WI38 (cell line): ENCODE measurements around the gene YIPF7.

Experiments
- H3K4me3 ChIP-seq: 2 replicates; pipeline ENCODE4 v1.5.1; 2011; ENCODE audit warnings: low read depth, mild to moderate bottlenecking, control low read depth, low read length
- TF ChIP-seq, protein P1 (sequence below): IDR thresholded peaks from 2 replicates; pipeline ENCODE4 v1.5.1; 2012; ENCODE audit warnings: low read depth, mild to moderate bottlenecking, control low read depth, low read length

Gene YIPF7

DNA sequence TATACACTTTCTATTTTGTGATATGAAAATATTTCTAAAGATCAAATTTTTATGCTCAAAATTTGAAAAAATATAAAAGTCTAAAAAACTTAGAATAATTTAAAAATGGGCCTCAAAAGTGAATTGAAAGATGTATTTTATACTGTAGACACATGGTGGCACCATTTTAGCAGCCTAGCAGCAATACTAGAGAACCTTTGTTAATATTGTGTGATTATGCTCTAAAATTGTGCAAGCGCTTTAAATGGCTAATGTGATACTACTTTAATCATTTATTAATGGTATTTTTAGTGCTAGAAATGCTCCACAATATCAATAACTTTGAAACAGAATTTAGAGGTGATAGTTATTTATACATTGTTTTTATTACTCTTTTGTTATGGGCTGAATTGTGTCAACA lies 23.0 kb upstream of the YIPF7 start:
- TF ChIP-seq, protein P1, sequence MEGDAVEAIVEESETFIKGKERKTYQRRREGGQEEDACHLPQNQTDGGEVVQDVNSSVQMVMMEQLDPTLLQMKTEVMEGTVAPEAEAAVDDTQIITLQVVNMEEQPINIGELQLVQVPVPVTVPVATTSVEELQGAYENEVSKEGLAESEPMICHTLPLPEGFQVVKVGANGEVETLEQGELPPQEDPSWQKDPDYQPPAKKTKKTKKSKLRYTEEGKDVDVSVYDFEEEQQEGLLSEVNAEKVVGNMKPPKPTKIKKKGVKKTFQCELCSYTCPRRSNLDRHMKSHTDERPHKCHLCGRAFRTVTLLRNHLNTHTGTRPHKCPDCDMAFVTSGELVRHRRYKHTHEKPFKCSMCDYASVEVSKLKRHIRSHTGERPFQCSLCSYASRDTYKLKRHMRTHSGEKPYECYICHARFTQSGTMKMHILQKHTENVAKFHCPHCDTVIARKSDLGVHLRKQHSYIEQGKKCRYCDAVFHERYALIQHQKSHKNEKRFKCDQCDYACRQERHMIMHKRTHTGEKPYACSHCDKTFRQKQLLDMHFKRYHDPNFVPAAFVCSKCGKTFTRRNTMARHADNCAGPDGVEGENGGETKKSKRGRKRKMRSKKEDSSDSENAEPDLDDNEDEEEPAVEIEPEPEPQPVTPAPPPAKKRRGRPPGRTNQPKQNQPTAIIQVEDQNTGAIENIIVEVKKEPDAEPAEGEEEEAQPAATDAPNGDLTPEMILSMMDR = no peak
- no peak overlapping the region for H3K4me3 ChIP-seq

DNA sequence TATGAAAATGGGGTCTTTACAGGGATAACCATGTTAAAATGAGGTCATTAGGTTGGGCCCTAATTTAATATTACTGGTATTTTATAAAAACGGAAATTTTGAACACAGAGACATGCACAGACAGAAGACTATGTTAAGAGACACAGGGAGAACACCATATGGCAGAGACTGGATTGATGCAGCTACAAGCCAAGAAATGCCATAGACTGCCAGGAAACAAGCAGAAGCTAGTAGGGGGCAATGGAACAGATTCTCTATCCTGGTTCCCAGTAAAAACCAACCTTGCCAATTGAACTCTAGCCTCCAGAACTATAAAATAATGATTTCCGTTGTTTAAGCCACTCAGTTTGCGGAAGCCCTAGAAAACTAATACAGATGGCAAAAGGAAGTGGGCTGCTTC lies 20.2 kb upstream of the YIPF7 start:
- TF ChIP-seq, protein P1 = no peak
- no peak overlapping the region for H3K4me3 ChIP-seq

- no peak overlapping the region for H3K4me3 ChIP-seq
- TF ChIP-seq, protein P1 = no peak
Measured at GRCh38 chr4:44670506-44671199, 19.2 kb upstream of the YIPF7 start.

- TF ChIP-seq, protein P1 = no peak
- no peak overlapping the region for H3K4me3 ChIP-seq
Measured at GRCh38 chr4:44668526-44668925, 17.1 kb upstream of the YIPF7 start.

DNA sequence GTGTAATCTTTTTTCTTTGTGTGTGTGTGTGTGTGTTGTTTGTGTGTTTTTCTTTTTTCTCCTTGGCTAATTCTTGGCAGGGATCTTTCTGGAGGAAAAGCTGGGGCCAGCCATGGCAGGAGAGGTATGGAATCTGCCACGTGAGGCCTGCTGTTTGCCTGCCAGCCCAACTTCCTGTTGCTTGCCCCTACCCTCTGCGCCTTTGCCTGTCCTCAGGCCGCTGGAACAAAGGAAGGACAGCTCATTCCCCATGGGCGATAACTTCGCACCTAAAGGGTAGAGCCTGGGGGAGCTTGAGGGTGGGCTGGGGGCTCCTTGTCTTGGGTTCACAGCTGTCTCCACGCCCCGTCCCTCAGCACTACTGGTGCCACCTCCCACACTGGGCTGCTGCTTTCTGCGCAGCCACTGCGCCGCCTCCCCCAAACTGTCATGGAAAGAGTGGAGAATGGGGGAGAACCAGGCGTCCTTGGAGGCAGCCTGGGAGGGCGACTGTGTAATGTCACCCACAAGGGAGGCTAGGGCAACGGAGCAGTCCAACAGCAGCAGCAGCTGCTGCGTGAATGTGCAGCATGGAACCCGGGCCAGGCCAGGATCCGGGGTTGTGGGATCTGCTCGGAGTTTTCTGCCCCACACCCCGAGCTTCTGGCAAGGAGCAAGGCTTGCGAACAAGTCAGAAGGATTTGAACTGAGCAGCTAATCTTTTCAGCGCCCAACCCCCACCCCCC lies 12.3 kb upstream of the YIPF7 start:
- TF ChIP-seq, protein P1 = no peak
- no peak overlapping the region for H3K4me3 ChIP-seq

DNA sequence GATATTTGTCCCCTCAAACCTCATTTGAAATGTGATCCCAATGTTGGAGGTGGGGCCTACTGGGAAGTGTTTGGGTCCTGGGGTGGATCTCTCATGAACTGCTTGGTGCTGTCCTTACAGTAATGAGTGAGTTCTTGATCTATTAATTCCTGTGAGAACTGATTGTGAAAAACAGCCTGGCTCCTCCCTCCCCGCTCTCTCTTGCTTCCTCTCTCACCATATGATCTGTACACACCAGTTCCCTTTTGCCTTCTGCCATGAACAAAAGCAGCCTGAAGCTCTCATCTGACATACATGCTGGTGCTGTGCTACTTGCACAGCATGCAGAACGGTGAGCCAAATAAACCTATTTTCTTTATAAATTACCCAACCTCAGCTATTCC lies 11.2 kb upstream of the YIPF7 start:
- TF ChIP-seq, protein P1 = no peak
- no peak overlapping the region for H3K4me3 ChIP-seq

DNA sequence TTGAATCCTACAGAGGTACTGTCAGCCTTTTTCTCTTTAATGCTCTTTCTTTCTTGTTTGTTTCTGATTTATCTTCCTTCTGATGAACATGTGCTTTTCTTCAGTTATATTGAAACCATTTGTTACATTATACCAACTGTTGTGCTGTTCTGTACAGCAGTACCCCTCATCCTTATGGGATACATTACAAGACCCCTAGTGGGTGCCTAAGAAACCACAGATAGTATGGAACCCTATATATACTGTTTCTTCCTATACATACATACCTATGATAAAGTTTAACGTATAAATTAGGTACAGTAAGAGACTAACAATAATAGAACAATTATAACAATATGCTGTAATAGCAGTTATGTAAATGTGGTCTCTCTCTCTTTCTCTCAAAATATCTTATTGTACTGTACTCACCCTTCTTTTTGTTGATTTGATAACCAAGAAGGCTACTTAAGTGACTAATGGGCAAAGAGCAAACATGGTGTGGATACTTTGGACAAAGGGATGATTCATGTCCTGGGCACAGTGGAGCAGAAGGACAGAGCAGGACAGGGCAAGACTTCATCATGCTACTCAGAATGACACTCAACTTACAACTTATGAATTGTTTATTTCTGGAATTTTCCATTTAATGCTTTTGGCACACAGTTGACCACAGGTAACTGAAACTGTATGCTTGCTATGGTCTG lies 10.7 kb upstream of the YIPF7 start:
- TF ChIP-seq, protein P1 = no peak
- no peak overlapping the region for H3K4me3 ChIP-seq
